GM19395 (cell line): Measurements from ENCODE around the gene MINAR1.

ENCODE experiments used
- ATAC-seq: cut with Tn5 transposase; IDR thresholded peaks from one replicate; pipeline ENCODE4 v1.9.1; 2021; ENCODE audit warnings: mild to moderate bottlenecking, moderate library complexity; ENCODE audit not compliant: unreplicated experiment

MINAR1 gene

DNA sequence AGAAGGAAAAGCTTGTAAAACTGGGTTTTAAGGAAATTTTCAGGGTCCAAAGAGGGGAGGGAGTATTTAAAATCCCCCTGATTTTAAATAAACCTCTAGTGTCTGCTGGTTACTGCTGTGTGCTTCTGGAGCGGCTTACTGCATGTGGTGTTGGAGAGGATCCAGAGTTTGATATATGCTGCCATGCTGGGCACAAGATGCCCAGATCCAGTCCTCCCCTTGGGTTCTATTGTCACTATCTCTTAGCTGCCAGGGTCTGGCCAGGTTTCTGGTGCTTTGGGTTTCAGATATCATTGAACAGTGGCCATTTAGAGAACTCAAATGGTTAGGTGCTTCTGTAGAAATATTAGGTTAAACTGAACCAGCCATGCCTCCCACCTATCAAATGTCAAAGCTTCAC is 27.5 kb downstream of the MINAR1 start:
- ATAC-seq = no peak

DNA sequence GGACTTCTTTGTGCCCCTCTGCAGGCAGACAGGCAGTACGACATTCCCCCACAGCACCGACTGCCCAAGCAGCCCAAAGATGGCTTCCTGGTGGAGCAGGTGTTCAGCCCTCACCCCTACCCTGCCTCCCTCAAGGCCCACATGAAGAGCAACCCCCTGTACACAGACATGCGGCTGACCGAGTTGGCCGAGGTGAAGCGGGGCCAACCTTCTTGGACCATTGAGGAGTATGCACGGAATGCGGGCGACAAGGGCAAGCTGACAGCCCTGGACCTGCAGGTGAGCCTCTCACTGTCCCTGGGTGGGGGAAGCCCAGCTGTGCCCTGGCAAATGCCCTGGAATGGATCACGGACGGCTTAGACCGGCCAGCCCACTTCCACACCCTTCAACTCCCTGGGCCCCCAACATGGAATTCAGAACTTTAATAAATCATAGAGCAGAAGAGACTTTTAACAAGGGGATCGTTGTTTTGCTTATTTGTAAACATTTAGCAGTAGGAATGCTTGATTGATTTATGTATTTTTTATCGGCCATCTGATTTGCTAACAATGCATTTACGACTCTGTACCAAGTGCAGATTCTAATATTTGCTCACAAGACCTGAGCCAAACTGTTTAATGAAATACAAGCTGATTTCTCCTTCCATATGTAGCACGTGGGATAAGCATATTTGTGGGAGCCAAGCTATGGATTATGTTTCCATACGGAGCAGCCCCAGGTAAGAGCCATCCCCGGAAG is 31.1 kb downstream of the MINAR1 start:
- no peak for ATAC-seq

DNA sequence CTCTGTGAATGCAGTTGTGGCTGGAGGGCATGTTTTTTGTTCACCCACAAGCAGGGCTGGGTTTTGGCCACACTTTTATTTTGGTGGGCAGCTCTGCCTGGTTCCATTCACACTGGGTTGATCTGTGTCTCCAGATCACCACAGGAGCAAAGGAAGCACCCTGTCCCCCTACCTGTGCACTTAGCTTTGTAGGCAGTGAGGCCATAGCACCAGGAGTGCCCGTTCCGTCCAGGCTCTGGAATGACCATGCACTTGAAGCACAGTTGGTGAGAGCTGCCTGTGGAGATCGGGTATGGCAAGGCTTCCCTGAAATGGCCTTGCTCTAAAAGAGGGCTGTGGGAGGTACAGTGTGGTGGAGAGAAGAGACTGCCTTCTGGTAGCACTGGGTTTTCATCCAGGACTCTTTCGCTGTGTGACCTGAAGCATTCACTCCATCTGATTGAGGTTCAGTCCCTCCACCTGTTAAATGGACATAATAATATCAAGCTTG is 31.7 kb downstream of the MINAR1 start:
- ATAC-seq = no peak

DNA sequence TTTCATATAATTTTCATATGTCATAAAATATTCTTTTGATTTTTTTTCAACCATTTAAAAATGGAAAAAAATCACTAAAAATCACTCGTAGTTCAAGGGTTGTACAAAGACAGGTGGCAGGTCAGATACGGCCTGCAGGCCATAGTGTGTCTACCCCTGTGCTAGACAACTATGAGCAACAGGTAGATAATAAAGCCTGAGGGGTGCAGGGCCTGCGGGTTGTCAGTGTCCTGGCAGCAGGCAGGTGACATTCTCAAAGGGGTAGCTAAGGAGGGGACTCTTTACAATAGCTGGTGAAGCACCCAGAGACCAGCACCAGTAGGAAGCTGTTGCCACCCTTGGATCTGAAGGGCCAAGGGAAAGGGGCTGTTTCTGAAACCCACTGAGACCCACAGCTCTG is 34.4 kb downstream of the MINAR1 start:
- no peak for ATAC-seq

DNA sequence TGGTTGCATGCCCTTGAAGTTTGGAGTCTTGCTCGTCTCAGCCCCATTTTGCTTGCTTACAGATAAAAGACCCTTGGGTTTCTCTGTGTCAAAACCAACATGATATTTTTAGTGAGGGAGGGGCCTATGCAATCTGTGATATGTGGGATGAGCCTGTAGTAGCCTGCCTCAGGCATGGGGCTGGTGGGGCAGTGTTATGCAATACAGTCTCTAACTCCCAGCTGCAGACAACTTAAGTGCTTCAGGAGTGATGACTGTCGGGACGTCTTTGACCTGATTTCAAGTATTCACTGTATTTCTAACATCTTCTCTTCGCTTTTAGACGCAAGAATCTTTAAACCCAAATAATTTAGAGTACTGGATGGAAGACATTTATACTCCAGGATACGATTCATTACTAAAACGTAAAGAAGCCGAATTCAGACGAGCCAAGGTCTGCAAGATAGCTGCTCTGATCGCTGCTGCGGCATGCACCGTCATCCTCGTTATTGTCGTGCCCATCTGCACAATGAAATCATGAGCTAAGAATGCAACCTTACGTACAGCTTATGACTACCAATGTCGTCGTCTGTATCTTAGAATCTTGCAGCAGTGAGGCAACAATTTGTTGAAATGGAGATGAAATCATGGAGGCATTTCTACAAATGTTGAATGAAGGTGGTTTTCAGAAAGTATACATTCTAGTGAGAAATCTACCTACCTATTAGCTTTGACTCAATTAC is 35.9 kb downstream of the MINAR1 start:
- ATAC-seq = no peak

DNA sequence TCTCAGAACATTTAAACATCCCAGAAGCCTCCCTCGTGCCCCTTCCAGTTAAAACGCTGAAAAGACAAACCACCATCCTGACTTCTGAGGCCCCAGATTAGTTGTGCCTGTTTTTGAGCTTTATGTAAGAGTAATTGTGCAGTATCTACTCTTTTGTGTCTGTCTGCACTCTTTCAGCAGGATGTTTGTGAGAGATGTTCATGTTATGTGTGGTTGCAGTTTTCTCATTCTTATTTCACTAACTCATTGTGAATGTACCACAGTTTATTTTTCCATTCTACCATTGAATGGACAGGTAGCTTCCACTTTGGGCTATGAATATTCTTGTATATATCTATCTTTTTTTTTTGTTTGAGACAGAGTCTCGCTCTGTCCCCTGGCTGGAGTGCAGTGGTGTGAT is 40.3 kb downstream of the MINAR1 start:
- ATAC-seq = no peak

DNA sequence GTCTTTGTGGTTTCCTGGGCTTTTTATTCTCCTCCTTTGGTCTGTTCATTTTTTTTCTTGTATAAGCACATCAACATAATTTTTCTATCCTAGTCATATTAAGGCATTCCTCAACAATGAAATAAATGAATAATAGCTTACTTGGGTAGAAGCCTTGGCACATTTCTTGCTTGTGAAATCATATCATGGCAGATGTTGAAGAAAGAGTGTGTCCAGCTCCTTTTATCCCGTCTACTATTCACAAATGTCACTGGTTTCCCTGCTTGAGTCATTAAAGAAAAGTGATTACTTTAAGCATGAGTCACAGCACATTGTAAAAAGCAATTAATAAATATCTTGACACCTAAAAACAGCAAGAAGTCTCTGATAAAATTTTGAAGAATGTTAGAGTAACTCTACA is 42.1 kb downstream of the MINAR1 start:
- ATAC-seq = no peak

DNA sequence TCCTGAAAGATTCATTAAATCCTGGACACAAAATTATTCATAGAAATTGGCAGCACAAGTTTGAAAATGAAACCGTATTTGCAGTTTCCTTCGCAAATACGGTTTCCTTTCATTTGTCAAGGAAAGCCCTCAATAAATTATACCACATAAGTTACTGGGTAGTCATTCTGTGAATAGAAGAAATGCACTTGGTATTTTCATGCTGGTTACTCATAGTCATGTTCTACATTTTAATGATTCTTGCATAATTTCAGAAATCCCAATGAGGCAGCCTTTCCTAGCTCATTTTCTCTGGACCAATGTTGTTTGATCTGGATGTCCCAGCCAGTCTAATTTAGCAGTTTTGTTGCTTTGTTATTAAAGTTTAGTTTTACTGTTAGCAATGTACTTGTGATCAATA is 43.2 kb downstream of the MINAR1 start:
- no peak for ATAC-seq

DNA sequence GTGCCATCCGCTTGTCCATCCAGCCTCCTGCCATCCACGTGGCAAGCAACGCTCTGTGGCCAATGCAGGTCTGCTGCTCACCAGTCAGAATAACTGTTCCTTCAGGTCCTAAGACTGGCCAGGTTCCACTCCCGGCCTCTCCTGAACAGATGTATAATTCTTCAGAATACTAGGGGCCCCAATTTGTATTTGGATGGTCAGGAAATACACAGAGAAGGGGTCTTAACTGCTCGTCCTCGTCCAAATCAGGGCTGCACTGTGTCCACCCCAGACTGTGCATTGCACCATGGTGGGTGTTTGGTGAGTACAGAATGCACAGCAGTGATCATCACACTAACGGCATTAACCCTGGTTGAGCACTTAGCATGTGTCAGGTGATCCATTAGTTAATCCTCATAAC is 46.0 kb downstream of the MINAR1 start:
- no peak for ATAC-seq

DNA sequence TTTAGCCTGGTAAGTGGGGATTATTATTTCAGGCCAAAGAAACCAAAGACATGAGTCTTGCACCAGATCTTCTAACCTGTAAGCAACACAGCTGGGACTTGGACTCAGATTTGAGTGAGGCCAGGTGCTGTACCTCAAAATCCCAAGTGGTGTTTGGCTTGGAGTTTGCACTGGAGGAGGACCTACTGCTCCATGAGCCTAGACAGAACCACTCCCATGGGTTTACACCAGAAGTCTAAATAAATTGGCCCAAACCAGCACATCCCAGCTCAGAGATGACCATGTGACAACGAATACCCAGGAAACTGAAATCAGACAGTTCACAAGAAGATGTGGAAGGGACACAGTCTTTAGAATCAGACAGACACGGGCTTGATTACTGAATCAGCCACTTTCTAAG is 47.5 kb downstream of the MINAR1 start:
- no peak for ATAC-seq

DNA sequence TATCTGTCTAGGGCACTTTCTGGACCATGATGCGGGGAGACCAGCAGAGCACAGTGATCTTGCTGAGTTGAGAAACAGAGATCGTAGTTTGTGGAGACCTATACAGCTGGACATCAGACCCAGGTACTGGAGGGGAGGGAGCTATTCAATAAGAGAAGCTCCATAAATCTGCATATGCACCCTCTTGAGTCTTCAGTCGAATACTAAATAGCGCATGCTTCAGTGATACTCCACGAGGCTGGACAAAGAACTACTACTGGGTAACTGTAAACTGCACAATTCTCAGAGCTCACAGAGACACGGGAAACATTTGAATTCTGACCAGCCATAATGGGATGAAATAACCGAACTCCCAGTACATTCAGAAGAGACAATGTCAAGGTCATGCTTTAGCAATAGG is 49.7 kb downstream of the MINAR1 start:
- ATAC-seq = no peak
